Measurements from ENCODE around the gene SRPK1.

The SRPK1 gene

DNA sequence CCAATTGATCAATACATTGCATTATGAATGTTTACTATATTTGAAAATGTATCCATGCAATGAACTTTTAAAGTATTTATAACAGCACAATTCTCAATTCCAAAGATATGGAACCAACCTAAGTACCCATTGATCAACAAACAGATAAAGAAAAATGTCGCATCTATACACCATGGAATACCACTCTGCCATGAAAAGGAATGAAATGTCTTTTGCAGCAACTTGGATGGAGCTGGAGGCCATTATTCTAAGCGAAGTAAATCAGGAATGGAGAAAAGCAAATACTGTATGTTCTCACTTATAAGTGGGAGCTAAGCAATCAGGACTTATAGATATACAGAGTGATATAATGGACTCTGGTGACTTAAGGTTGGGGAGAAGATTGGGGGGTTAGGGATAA is 22.9 kb downstream of the SRPK1 start:
- DNase-seq (ENCODE audit: low spot score), result no peak

DNA sequence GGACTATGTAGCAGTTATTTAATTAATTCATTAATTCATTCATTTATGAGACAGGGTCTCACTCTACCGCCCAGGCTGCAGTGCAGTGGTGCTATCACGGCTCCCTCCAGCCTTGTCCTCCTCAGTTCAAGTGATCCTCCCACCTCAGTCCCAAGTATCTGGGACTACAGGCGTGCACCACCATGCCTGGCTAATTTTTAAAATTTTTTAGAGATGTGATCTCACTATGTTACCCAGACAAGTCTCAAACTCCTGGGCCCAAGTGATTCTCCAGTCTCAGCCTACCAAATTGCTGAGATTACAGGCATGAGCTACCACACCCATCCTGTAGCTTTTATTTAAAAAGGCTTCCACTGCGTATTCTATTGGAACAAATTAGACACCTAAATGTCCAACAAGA is 23.4 kb downstream of the SRPK1 start:
- DNase-seq (ENCODE audit: low spot score), result no peak

DNA sequence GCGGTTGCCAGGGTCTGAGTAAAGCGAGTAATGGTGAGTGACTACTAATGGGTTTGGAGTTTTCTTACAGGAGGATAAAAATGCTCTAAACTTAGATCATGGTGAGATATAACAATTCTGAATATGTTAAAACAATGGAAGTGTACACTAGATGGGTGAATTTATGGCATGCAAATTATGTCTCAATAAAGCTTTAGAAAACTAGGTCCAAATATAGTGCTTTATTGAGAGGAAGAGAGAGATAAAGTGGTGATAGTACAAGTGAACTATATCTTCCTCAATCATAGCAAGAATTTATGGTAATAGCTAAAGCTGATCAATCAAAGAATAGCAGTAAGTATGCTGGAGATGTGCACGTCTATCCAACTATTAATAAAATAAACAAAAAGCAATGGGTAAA is 23.9 kb downstream of the SRPK1 start:
- DNase-seq (ENCODE audit: low spot score), result no peak

DNA sequence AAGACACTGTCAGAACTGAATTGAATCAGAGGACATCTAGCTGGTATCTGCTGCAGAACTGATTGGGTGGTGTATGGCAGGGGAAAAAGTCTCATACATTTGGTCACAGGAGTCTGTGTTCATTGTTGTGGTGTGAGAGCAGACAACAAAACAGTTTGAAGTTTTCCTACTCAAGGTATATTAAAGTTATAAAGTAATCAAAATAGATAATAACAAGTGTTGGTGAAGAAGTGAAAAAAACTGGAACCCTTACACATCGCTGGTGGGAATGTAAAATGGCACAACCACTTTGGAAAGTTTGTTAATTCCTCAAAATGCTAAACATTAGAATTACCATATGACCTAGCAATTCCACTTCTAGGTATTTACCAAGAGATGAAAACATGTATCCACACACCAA is 24.7 kb downstream of the SRPK1 start:
- no peak for DNase-seq (ENCODE audit: low spot score)

DNA sequence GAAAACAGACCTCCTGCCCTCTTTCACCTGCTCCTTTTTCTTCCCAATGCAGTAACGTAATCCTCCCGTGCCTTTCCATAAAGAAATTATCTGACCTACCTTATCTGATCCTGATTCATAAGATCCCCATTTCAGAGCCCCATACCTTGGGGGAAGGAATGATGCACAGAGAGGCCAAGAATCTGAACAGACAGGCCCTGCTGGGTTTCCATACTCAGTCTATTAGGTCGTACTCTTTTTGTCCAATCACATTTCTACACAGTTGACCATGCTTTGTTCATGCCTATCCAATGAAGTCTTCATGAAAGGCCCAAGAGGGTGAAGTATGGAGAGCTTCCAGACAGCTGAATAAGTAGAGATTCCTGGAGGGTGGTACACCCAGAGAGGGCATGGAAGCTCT is 25.3 kb downstream of the SRPK1 start:
- DNase-seq (ENCODE audit: low spot score), result no peak

DNA sequence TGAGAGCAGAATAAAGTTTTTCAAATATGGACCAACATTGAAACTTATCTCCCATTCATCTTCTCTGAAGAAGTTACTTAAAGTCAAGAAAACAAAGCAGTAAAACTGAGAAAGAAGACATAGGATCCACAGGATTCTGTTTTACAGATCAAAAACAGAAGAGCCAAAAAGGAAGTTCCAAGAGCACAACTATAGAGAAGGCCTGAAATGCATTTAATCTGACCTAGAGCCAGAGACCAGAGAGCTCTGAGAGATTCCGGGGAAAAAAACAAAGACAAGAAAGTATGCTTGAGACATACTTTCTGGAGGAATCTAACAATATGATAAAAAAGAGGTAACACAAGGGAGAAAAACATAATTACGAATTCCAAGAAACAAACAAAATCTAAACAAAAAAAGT is 26.1 kb downstream of the SRPK1 start:
- no peak for DNase-seq (ENCODE audit: low spot score)

DNA sequence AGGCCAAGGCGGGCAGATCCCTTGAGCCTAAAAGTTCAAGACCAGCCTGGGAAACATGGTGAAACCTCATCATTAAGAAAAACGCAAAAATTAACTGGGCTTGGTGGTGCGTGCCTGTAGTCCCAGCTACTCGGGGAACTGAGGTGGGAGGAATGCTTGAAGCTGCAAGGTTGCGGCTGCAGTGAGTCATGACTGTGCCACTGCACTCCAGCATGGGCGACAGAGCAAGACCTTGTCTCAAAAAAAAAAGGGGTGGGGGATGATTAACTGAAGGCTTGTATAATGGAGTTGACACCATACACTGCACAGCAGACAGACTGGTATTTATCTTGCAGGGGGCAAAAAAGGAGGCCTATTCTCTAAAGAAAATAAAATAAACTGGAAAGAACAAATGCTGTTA is 27.7 kb downstream of the SRPK1 start:
- no peak for DNase-seq (ENCODE audit: low spot score)

DNA sequence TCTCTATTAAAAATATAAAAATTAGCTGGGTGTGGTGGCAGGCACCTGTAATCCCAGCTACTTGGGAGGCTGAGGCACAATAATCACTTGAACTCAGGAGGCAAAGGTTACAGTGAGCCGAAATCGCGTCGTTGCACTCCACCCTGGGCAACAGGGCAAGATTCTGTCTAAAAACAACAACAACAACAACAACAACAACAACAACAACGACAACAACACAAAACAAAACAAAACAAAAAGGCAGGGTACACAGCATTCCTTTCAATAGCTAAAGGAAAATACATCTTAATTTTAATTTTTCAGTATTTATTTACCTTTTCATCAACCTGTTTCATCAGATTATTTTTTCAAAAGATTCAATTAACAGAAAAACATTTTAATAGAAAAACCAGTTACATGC is 28.4 kb downstream of the SRPK1 start:
- DNase-seq (ENCODE audit: low spot score), result no peak

DNA sequence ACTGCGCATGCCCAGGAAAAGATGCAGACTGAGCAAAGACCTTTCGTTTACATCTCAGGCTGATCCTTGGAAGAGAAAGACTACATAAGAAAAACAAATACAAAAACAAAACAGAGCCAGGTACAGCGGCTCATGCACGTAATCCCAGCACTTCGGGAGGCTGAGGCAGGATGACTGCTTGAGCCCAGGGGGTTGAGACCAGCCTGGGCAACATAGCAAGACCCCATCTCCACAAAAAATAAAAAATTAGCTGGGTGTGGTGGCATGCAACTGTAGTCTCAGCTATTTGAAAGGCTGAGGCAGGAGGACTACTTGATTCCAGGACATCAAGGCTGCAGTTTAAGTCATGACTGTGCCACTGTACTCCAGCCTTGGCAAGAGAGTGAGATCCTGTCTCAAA is 41.7 kb downstream of the SRPK1 start:
- no peak for DNase-seq (ENCODE audit: low spot score)

DNA sequence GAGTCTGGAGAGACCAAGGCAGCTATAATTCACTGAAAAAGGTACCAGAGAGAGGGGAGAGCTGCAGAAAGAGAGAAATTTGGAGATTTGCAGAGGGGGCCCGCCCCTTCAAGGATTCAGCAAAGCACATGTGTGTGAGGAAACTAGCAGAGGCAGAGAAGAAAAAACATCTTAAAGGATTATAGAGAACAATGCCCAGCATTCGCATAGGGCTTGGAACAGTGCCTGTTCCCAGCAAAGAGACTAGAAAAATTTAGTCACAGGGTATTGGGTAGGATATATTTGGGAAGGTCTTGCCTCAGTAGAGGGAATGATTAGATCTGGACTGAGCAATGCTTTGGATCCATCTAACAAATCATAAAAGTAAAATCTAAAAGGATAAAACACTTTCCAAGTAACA is 44.0 kb downstream of the SRPK1 start:
- peak; percentile 50 for DNase-seq (ENCODE audit: low spot score)

DNA sequence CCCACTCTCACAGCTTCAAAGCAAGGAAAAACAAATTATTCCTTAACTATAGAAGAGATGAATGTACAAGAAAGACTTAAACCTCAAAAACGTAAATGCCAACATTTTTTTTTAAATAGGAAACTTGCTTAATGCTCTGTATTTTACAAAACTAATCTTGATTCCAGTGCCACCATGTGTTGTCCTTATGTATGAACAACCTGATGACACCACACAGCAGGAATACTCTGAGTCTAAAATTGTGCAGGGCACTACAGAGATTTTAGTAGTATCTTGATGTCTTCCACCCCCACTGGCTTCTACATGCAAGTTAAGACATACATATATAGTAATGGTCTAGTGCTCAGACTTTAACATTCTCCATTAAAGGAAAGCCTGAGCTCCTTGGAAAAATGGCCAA is 46.2 kb downstream of the SRPK1 start:
- no peak for DNase-seq (ENCODE audit: low spot score)

DNA sequence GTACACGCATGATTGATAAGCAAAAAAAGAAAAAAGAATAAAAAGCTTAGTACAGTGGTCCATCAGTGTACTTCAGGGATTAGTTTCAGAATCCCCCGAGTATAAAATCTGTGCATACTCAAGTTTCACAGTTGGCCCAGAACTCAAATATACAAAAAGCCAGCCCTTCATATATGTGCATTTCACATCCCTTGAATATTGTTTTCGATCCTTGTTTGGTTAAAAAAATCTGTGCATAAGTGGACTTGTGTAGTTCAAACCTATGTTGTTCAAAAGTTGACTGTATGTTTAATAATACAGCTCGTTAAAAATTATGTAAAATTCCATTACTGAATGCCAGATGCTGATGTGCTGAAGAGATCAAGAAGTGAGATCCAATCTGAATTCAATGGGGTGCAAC is 61.5 kb downstream of the SRPK1 start:
- DNase-seq (ENCODE audit: low spot score), result no peak

DNA sequence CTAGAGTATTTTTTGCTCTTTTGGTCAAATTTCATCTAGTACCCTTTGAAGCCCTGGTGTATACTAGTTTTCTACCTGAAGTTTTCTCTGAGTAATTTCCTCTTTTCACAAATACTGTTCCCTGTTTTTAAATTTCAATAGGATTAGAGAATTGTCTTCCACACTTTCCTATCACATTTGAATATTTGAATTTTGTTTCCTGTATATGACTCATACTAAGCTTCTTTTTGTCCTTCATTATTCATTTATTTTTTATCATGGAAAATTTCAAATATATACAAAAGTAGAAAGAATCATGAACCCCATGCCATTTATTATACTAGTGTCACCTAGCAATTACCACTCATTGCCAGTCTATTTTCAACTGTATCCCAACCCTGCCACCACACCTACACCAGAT is 63.0 kb downstream of the SRPK1 start:
- no peak for DNase-seq (ENCODE audit: low spot score)

DNA sequence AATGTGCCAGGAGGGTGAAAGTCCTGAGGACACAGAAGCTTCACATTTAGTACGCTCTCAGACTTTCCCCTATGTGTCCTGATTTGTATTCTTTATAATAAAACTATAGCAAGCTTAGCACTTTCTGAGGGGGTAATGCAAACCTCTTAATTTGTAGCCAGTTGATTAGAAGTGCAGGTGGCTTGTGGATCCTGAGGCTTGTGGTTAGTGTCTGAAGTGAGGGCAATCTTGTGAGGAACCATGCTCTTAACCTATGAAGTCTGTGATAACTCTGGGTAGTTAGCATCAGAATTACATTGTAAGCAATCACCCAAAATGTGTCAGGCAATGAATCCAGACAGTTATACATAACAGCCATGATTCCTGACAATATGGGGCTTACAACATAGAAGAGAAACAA is 64.6 kb downstream of the SRPK1 start:
- no peak for DNase-seq (ENCODE audit: low spot score)

DNA sequence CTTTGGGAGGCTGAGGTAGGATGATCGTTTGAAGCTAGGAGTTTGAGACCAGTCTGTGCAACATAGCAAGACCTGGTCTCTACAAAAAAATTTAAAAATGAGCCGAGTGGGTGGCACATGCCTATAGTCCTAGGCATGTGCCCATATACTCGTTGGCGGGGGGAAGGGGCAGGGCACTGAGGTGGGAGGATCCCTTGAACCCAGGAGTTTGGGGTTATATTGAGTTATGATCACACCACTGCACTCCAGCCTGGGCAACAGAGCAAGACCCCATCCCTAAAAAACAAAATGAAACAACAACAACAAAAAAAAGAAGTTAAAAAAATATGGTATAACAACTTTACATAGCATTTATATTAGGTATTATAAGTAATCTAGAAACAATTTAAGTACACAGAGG is 67.9 kb downstream of the SRPK1 start:
- DNase-seq (ENCODE audit: low spot score), result no peak

DNA sequence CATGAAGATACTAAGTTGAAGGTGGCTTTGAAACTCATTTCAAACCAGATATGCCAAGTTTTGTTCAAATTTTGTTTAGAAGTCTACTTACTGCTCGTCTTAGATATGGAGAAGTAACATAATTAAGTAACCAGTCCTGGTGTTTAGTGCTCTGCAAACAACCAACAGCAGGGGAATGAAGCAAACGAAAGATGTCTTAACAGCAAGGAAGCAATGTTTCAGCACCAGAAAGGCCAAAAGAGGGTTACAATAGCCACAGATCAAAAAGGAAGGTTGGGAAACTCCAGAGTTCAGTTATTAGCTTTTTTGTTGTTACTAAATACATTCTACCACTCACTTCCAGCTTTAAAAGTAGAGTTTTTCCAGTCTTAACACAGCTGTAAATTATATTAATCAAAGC is 70.7 kb downstream of the SRPK1 start:
- DNase-seq (ENCODE audit: low spot score), result no peak

DNA sequence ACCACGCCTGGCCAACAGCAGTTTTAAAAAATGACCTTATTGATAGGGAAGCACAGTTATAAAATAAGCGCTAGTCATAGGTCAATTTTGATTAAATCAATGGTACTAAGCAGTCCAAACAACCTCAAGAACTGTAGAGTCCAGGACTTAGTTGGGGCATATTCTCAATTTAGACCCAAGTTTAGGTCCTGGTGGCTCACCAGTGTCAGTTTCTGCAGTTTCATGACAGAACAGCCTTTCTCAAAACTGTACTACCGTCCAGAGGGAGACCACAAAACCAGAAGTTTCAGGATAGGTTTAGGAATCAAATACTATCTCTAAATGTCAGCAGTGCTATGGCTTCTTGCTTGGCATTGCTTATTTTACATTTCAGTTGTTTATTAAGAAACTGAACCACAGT is 76.6 kb downstream of the SRPK1 start:
- DNase-seq (ENCODE audit: low spot score), result no peak

DNA sequence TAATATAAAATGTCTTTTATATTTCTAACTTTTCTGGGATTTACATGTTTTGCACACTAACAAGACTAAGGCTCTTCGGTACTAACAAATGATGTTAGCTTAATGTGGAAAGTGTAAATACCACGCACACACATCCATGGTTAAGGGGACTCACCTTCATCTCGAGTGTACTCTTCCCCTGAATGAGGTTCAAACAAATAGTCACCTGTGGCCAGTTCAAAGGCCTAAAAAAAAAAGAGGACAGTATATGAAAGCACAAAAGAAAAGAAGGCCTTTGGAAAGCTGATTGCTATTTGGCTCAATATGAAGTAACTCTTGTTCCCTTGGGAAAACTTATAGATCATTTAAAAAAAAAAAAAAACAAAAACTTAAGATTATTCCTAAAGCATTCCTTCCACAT is 78.5 kb downstream of the SRPK1 start:
- no peak for DNase-seq (ENCODE audit: low spot score)

DNA sequence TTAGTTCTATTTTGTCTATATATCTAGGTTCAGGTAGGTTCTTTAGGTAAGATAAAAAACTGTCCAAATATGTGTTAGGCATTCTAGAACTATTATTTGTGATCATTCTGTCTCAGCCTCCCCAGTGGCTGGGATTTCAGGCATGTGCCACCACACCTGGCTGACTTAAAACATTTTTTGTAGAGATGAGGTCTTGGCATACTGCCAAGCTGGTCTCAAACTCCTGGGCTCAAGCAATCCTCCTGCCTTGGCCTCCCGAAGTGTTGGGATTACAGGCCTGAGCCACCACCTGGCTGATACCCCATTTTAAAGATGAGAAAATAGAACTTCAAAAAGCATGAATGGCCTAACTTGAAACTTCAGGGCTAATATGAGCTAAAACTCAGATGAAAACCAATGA is 81.9 kb downstream of the SRPK1 start:
- no peak for DNase-seq (ENCODE audit: low spot score)

DNA sequence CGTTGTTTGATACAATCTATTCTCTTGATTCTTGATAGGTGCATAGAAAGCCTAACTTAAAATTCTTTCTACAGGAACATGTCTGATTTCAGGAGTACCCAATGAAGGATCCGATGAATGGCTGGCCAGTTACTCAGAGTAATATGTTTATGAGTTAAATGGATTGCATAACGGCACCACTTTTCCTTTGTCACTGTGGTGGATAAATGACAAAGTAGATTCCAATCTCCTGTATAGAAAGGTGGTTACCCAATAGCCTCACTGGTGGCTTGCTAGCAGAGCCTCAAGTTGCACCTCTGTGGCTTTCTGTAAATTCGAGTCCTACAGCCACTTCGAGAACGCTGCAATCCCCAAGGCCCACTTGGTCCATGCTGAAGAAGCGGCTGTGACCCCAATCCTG is 87.4 kb downstream of the SRPK1 start:
- no peak for DNase-seq (ENCODE audit: low spot score)

DNA sequence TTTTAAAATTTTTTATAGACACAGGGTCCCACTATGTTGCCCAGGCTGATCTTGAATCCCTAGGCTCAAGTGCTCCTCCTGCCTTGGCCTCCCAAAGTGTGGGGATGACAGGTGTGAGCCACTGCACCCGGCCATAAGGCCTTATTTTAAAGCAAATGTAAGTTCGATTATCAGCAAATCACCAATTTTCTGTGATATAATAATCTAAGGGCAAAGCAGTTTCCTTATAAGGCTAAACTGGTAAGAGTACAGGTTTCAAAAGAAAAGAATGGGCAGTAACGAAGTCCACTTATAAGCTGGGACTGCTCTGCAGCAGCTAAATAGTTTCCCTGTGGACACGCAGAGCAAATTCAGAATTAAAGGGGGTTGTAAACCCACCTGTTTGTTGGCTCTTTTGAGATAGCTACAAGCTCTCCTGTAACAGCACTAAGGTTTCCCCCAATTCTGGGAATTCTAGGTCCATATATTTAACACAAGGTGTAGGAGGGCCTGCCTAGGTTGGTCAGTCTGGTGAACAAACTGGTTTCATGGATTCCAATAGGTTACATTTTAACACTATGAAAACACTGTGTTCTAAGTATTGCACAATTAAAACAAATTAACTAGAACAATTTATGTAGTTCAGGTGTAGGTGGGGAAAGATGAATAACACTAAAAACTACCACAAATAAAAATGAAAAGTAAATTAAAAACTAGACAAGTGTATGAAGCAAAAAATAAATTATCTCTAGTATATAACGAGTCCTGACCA is 89.5 kb downstream of the SRPK1 start:
- DNase-seq (ENCODE audit: low spot score), result no peak

DNA sequence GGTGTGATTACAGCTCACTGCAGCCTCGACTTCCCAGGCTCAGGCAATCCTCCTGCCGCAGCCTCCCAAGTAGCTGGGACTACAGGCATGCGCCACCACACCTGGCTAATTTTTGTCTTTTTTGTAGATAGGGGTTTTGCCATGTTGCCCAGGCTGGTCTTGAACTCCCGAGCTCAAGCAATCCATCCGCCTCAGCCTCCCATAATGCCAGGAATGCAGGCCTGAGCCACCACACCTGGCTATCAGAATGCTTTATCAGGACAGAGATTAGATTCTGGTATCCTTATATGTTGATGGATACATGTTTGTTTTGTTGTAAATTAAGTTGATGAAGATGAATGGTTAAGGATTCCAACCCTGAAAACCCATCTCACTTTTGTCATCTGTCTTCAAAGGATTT is 91.6 kb downstream of the SRPK1 start:
- no peak for DNase-seq (ENCODE audit: low spot score)

DNA sequence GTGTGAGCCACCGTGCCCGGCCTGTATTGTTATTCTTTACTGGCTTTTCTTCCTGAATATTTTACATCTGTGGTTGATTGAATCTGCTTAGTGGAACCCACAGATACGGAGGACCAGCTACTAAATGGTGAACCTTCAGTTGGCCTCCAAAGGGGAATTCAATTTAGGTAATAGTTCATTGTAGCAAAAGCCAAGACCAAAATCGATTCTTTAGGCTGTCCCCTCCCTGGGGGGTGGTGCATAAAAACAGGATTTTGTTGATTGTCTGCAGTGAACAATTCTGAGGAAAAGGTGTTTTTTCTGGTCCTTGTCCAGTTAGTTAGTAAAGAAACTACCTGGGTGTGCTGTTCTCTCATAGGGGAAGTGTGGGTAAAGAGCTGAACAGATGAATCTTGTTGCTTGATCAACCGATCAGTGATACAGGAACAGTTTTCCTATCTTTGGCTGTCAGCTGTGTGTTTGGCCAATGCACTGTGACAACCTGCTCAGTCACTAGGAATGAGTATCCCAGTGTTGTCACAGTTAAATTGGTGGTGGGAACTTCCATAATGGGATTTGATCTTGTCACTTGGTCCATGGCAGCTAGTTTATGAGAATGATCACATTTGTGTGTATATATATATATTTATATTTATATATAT is 96.2 kb downstream of the SRPK1 start:
- DNase-seq (ENCODE audit: low spot score), result no peak

DNA sequence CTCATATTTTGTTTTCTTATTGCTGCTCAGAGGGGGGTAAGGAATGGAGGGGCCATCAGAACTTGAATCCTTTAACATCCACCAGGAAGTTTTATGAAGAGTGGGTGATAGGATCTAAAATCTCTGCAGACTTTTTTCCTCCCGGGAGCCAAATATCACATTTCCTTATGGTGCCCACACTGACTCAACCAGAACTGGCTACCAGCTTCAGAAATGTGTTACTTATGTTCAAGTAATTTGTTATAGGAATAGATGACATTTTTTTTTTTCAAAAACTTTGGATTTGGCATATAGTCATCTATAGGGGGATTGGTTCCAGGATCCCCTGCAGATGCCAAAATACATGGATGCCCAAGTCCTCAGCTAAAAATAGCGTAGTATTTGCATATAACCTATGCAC is 97.3 kb downstream of the SRPK1 start:
- no peak for DNase-seq (ENCODE audit: low spot score)

All from D341Med (cell line).